SK-N-SH (cell line): ENCODE data around the gene PBXIP1. TPM values are rescaled to one million over a fixed set of nuclear protein-coding genes. Genes with fewer than 3 reads are reported as not detected.
A peak's percentile ranks its signal among the peaks of the same experiment; 100 is the strongest.

Source experiments
- CTCF ChIA-PET: fragments of 300-600, 350-600 bp; formaldehyde crosslinking; extraction: SDS; loops from one replicate; lab custom pipeline; 2021; lab: Yijun Ruan, JAX
- POLR2A ChIA-PET: fragments of 350-600 bp; sonication (Branson Sonifier 250); formaldehyde crosslinking; extraction: SDS; loops from one replicate; lab custom pipeline; 2020; ENCODE audit warnings: antibody characterized with exemption, inconsistent platforms; lab: Yijun Ruan, JAX
- DNase-seq: peaks from one replicate; pipeline ENCODE4 v3.0.0; 2012
- H2AFZ ChIP-seq: fragments of 200-600 bp; sonication (generic); 2 replicates; pipeline ENCODE4 v1.8.1; 2016; ENCODE audit warnings: antibody characterized with exemption, mild to moderate bottlenecking, low read depth
- H3F3A ChIP-seq: fragments of 200-600 bp; sonication (generic); replicated peaks from 2 replicates; pipeline ENCODE3; 2016; ENCODE audit warnings: antibody characterized with exemption, mild to moderate bottlenecking; ENCODE audit not compliant: insufficient read depth
- H3K27ac ChIP-seq, 2 experiments: fragments of 200-500 bp in 1 of 2; fragments of 200-600 bp in 1 of 2; sonication (Bioruptor generic) in 1 of 2; sonication (generic), shearing (Covaris generic) in 1 of 2; 2 replicates each; pipeline versions ENCODE4 v1.5.1 to v1.6.1; 2014 to 2016; ENCODE audit warnings: low read depth in 2 of 2, inconsistent platforms in 1 of 2, low read length in 1 of 2, mild to moderate bottlenecking in 1 of 2, mixed read lengths in 1 of 2
- H3K27me3 ChIP-seq: fragments of 200-600 bp; sonication (generic), shearing (Covaris generic); 2 replicates; pipeline ENCODE4 v1.6.1; 2016; ENCODE audit warnings: mixed run types; ENCODE audit not compliant: insufficient read depth
- H3K36me3 ChIP-seq, 2 experiments: fragments of 200-500 bp in 1 of 2; fragments of 200-600 bp in 1 of 2; sonication (Bioruptor generic) in 1 of 2; sonication (generic) in 1 of 2; replicated peaks in 1 of 2; 2 replicates each; pipeline versions ENCODE3 to v1.5.1; 2014 to 2016; ENCODE audit warnings: low read length in 1 of 2, mild to moderate bottlenecking in 1 of 2; ENCODE audit not compliant: insufficient read depth in 2 of 2, control insufficient read depth in 1 of 2
- H3K4me1 ChIP-seq, 2 experiments: fragments of 200-500 bp in 1 of 2; fragments of 200-600 bp in 1 of 2; sonication (Bioruptor generic) in 1 of 2; sonication (generic), shearing (Covaris generic) in 1 of 2; 2 replicates each; pipeline versions ENCODE4 v1.5.1 to v1.6.1; 2014 to 2016; ENCODE audit warnings: low read depth in 1 of 2, low read length in 1 of 2, mixed run types in 1 of 2; ENCODE audit not compliant: insufficient read depth in 2 of 2, control insufficient read depth in 1 of 2
- H3K4me2 ChIP-seq: fragments of 200-600 bp; sonication (generic), shearing (Covaris generic); 2 replicates; pipeline ENCODE4 v1.6.1; 2017; ENCODE audit warnings: mixed run types
- H3K4me3 ChIP-seq, 2 experiments: fragments of 200-500 bp in 1 of 2; fragments of 200-600 bp in 1 of 2; sonication (Bioruptor generic) in 1 of 2; sonication (generic), shearing (Covaris generic) in 1 of 2; 2 replicates each; pipeline versions ENCODE4 v1.5.1 to v1.8.1; 2014 to 2016; ENCODE audit warnings: low read depth in 2 of 2, inconsistent platforms in 1 of 2, low read length in 1 of 2, mild to moderate bottlenecking in 1 of 2, mixed read lengths in 1 of 2, moderate library complexity in 1 of 2
- H3K79me2 ChIP-seq: fragments of 200-600 bp; sonication (generic); 2 replicates; pipeline ENCODE4 v1.8.1; 2017; ENCODE audit warnings: mild to moderate bottlenecking; ENCODE audit not compliant: insufficient read depth
- H3K9ac ChIP-seq: fragments of 200-600 bp; sonication (generic); 2 replicates; pipeline ENCODE4 v1.6.1; 2017; ENCODE audit warnings: mixed run types
- H3K9me2 ChIP-seq: fragments of 200-600 bp; sonication (generic); 2 replicates; pipeline ENCODE4 v1.6.1; 2017; ENCODE audit warnings: mixed run types
- H3K9me3 ChIP-seq: fragments of 200-600 bp; sonication (generic); 2 replicates; pipeline ENCODE4 v1.6.1; 2017; ENCODE audit warnings: mixed run types, mild to moderate bottlenecking, moderate library complexity
- H4K20me1 ChIP-seq: fragments of 200-600 bp; sonication (generic); 2 replicates; pipeline ENCODE4 v1.6.1; 2017; ENCODE audit warnings: mild to moderate bottlenecking, mixed run types; ENCODE audit not compliant: insufficient read depth
- EP300 ChIP-seq, 2 experiments: IDR thresholded peaks; 2 replicates each; pipeline versions ENCODE4 v1.4.0 to v1.6.1; 2012; ENCODE audit warnings: borderline replicate concordance in 1 of 2, low read depth in 1 of 2, low read length in 1 of 2
- EZH2phosphoT487 ChIP-seq: fragments of 200-600 bp; sonication (generic); IDR thresholded peaks from 2 replicates; pipeline ENCODE4 v1.6.1; 2017; ENCODE audit warnings: low read depth, mixed run types, mild to moderate bottlenecking, antibody characterized with exemption, moderate library complexity, borderline replicate concordance
- FOXJ3 ChIP-seq: sonication (generic); formaldehyde crosslinking; IDR thresholded peaks from 2 replicates; pipeline ENCODE4 v1.5.1; 2020; ENCODE audit warnings: mild to moderate bottlenecking, missing genetic modification reagents
- GATA2 ChIP-seq: sonication (generic); formaldehyde crosslinking; IDR thresholded peaks from 2 replicates; pipeline ENCODE4 v1.5.0; 2020; ENCODE audit warnings: mild to moderate bottlenecking, missing genetic modification reagents
- IRF3 ChIP-seq: fragments of 150-350 bp; IDR thresholded peaks from 2 replicates; pipeline ENCODE4 v1.6.1; 2016; ENCODE audit warnings: mild to moderate bottlenecking, low read depth, low read length
- JUND ChIP-seq: IDR thresholded peaks from 2 replicates; pipeline ENCODE4 v1.4.0; 2012
- PBX3 ChIP-seq: IDR thresholded peaks from 2 replicates; pipeline ENCODE4; 2012
- POLR2AphosphoS5 ChIP-seq: IDR thresholded peaks from 2 replicates; pipeline ENCODE4 v1.6.1; 2012; ENCODE audit warnings: low read depth, low read length
- RAD21 ChIP-seq: IDR thresholded peaks from 2 replicates; pipeline ENCODE4 v1.6.1; 2012; ENCODE audit warnings: mild to moderate bottlenecking, low read length
- SMC3 ChIP-seq: IDR thresholded peaks from 2 replicates; pipeline ENCODE4 v1.6.1; 2012; ENCODE audit warnings: low read depth, low read length, improper control_type of control experiment
- TEAD4 ChIP-seq: IDR thresholded peaks from 2 replicates; pipeline ENCODE4 v1.4.0; 2012; ENCODE audit warnings: mild to moderate bottlenecking, borderline replicate concordance; ENCODE audit not compliant: insufficient read depth
- YY1 ChIP-seq: IDR thresholded peaks from 2 replicates; pipeline ENCODE4 v1.4.0; 2012; ENCODE audit warnings: low read depth, mild to moderate bottlenecking
- ZBTB33 ChIP-seq: IDR thresholded peaks from 2 replicates; pipeline ENCODE4 v1.4.0; 2012; ENCODE audit warnings: low read depth, borderline replicate concordance
- WGBS: methylation state at CpG from one replicate; pipeline ENCODE4 v1.1.6; 2017; ENCODE audit warnings: low lambda C conversion rate; 5-methylcytosine and 5-hydroxymethylcytosine counted together
- polyA plus RNA-seq, 3 experiments: library from polyadenylated mRNA; depleted of rRNA; stranded (reverse); fragments of >200 nt; gene quantifications; 2 replicates each; pipeline ENCODE4 v1.2.3, GENCODE V29; 2012
- TF ChIP-seq, protein P1 (sequence below): fragments of 200-600 bp; sonication (generic); IDR thresholded peaks from 2 replicates; pipeline ENCODE4 v1.6.1; 2017; ENCODE audit warnings: antibody characterized with exemption, mild to moderate bottlenecking, moderate library complexity

Gene PBXIP1
- polyA plus RNA-seq, 1 of the 3 experiments (the other 2 are of a cell fraction), result 55.9 TPM

DNA sequence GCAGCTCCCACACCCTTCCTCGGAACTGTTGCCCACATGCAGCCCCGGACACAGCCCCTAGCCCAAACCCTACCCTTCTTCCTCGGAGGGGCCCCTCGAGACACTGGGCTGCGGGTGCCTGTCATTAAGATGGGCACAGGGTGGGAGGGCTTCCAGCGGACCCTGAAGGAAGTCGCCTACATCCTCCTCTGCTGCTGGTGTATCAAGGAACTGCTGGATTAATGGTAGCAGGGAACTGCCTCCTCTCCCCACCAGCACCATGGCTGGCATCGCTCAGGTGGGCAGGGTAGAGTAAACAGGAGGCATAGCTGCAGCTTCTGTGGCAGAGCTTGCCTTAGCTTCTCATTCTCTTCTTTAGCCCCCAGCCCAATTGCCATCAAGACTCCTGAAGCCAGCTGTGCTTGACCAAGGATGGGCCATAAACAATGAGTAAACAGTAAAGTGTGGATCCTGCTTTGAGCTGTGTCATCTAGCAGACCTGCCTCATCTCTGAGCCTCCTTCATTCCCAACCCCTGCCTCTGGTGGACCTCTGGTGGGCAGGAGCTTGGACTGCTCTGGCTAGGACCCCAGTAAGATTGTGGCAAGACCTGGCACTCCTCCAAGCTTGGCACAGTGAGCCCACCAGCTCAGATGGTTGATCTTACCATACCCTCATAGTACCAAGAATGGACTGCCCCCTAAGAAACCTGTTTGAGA lies 37.8 kb upstream of the PBXIP1 start, which contains the start of gene LENEP:
Gene LENEP, plus strand, starts transcription at position 15 of the 697 bp plus-strand sequence. Its CDS starts 22 bp downstream, at position 37.
- WGBS, result 67% methylated on average over 3 of the region's 8 CpGs
- peak; percentile 9 for DNase-seq
- Histone ChIP-seq H3K4me2 (no peak within 1 kb of the TSS), H4K20me1 (no peaks in the 10 kb centered on the region), H3K9me3 (no peaks in the 10 kb centered on the region), H2AFZ (no peak within 1 kb of the TSS), H3K4me1 (peaks cover 3 to 23% of the 10 kb centered on the region in 2 experiments), H3F3A (peaks cover 4% of the 10 kb centered on the region), H3K9ac (no peak within 1 kb of the TSS), H3K4me3 (no peak within 1 kb of the TSS), H3K9me2 (no peaks in the 10 kb centered on the region), H3K27me3 (no peaks in the 10 kb centered on the region), H3K79me2 (peaks cover 5% of the 10 kb centered on the region; the same call in 1 of the 2 replicates), H3K27ac (peak within 1 kb of the TSS; percentile 14 to 43; a peak in 2 of 4 replicates), H3K36me3 (peaks cover 16 to 19% of the 10 kb centered on the region in 2 experiments)
- CTCF ChIA-PET, result interaction anchor here (0.8 to 14.0 kb wide), 15 partner anchors 10 to 179 kb away, joined by 3 to 640 read pairs (median 4); partner anchors contain the start of genes ADAM15, CKS1B, FLAD1 and KRTCAP2
- TF ChIP-seq PBX3, result no peak
- TF ChIP-seq EZH2phosphoT487, result no peak
- no peak for TF ChIP-seq EP300 (IDR thresholded peaks at IDR 0.05; ENCODE audit: borderline replicate concordance in 1 of 2, low read depth in 1 of 2, low read length in 1 of 2)
- no peak for TF ChIP-seq SMC3
- TF ChIP-seq YY1, result no peak
- no peak for TF ChIP-seq FOXJ3 (CRISPR knock-in tag)
- TF ChIP-seq POLR2AphosphoS5, result no peak
- no peak for TF ChIP-seq ZBTB33
- TF ChIP-seq TEAD4, result no peak
- TF ChIP-seq RAD21, result no peak
- no peak for TF ChIP-seq GATA2 (CRISPR knock-in tag)
- no peak for TF ChIP-seq IRF3
- TF ChIP-seq JUND, result no peak
- TF ChIP-seq, protein P1, sequence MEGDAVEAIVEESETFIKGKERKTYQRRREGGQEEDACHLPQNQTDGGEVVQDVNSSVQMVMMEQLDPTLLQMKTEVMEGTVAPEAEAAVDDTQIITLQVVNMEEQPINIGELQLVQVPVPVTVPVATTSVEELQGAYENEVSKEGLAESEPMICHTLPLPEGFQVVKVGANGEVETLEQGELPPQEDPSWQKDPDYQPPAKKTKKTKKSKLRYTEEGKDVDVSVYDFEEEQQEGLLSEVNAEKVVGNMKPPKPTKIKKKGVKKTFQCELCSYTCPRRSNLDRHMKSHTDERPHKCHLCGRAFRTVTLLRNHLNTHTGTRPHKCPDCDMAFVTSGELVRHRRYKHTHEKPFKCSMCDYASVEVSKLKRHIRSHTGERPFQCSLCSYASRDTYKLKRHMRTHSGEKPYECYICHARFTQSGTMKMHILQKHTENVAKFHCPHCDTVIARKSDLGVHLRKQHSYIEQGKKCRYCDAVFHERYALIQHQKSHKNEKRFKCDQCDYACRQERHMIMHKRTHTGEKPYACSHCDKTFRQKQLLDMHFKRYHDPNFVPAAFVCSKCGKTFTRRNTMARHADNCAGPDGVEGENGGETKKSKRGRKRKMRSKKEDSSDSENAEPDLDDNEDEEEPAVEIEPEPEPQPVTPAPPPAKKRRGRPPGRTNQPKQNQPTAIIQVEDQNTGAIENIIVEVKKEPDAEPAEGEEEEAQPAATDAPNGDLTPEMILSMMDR, result no peak
- POLR2A ChIA-PET, result interaction anchor here (0.7 to 3.9 kb wide), 10 partner anchors 10 to 513 kb away, joined by 3 to 22 read pairs (median 4); partner anchors contain the start of genes ADAM15, CKS1B, FLAD1 and PBXIP1
